HEK293 (cell line): ENCODE results near the gene COIL.

ENCODE experiments used
- CTCF ChIA-PET: fragments of 350-600 bp; formaldehyde crosslinking; extraction: SDS; loops from one replicate; lab custom pipeline; 2021; ENCODE audit warnings: antibody characterized with exemption; lab: Yijun Ruan, JAX
- POLR2A ChIA-PET: fragments of 300-600 bp; formaldehyde crosslinking; extraction: SDS; loops from one replicate; lab custom pipeline; 2020; ENCODE audit warnings: antibody characterized with exemption, inconsistent platforms; lab: Yijun Ruan, JAX
- H3K27ac ChIP-seq: fragments of 200-500 bp; sonication (Bioruptor generic); 2 replicates; pipeline ENCODE4 v1.5.1; 2014; ENCODE audit warnings: low read depth, low read length, control low read depth, inconsistent platforms; ENCODE audit errors: extremely low read depth
- H3K36me3 ChIP-seq, 2 experiments: fragments of 200-500 bp in 1 of 2; sonication (Bioruptor generic) in 1 of 2; 1 replicate in 1 of 2; 2 replicates in 1 of 2; pipeline ENCODE4 v1.5.1; 2014 to 2017; ENCODE audit warnings: inconsistent platforms in 2 of 2, low read length in 2 of 2; ENCODE audit not compliant: control insufficient read depth in 2 of 2, insufficient read depth in 1 of 2
- H3K4me1 ChIP-seq: fragments of 200-500 bp; sonication (Bioruptor generic); 2 replicates; pipeline ENCODE4 v1.5.1; 2014; ENCODE audit warnings: mild to moderate bottlenecking, low read length, inconsistent platforms; ENCODE audit not compliant: control insufficient read depth, insufficient read depth
- H3K4me3 ChIP-seq: 2 replicates; pipeline ENCODE4 v1.5.1; 2011; ENCODE audit warnings: low read depth, mild to moderate bottlenecking, control low read depth, low read length, moderate library complexity
- H3K9me3 ChIP-seq: fragments of 200-500 bp; sonication (Bioruptor generic); 2 replicates; pipeline ENCODE4 v1.5.1; 2014; ENCODE audit warnings: low read depth, low read length, inconsistent platforms; ENCODE audit not compliant: control insufficient read depth, insufficient read depth
- EGR2 ChIP-seq: fragments of 450-650 bp; formaldehyde crosslinking; IDR thresholded peaks from 2 replicates; pipeline ENCODE4 v1.5.1; 2016; ENCODE audit warnings: low read depth, missing biosample characterization, missing genetic modification characterization
- FEZF1 ChIP-seq: fragments of 450-650 bp; formaldehyde crosslinking; IDR thresholded peaks from 2 replicates; pipeline ENCODE4 v1.5.1; 2016; ENCODE audit warnings: missing biosample characterization, missing genetic modification characterization
- GLI2 ChIP-seq: fragments of 450-650 bp; formaldehyde crosslinking; IDR thresholded peaks from 2 replicates; pipeline ENCODE4; 2017; ENCODE audit warnings: missing biosample characterization, missing genetic modification characterization, low read depth, borderline replicate concordance
- HOXA7 ChIP-seq: sonication (generic); formaldehyde crosslinking; IDR thresholded peaks from 2 replicates; pipeline ENCODE4 v1.8.1; 2022; ENCODE audit warnings: missing genetic modification reagents, borderline replicate concordance
- OSR2 ChIP-seq: fragments of 450-650 bp; formaldehyde crosslinking; IDR thresholded peaks from 2 replicates; pipeline ENCODE4 v1.5.1; 2016; ENCODE audit warnings: missing biosample characterization, missing genetic modification characterization
- ZNF121 ChIP-seq: fragments of 450-650 bp; formaldehyde crosslinking; IDR thresholded peaks from 2 replicates; pipeline ENCODE4 v1.5.1; 2016; ENCODE audit warnings: missing biosample characterization, missing genetic modification characterization
- ZNF155 ChIP-seq: fragments of 450-650 bp; formaldehyde crosslinking; IDR thresholded peaks from 2 replicates; pipeline ENCODE4 v1.5.1; 2016; ENCODE audit warnings: missing biosample characterization, missing genetic modification characterization
- ZNF157 ChIP-seq: fragments of 450-650 bp; formaldehyde crosslinking; IDR thresholded peaks from 2 replicates; pipeline ENCODE4 v1.5.1; 2016; ENCODE audit warnings: missing biosample characterization, missing genetic modification characterization
- ZNF302 ChIP-seq: fragments of 450-650 bp; formaldehyde crosslinking; IDR thresholded peaks from 2 replicates; pipeline ENCODE4 v1.5.1; 2016; ENCODE audit warnings: missing biosample characterization, missing genetic modification characterization, low read depth
- ZNF426 ChIP-seq: fragments of 450-650 bp; formaldehyde crosslinking; IDR thresholded peaks from 2 replicates; pipeline ENCODE4 v1.5.1; 2017; ENCODE audit warnings: missing biosample characterization, missing genetic modification characterization, mild to moderate bottlenecking, inconsistent platforms, moderate library complexity
- ZNF529 ChIP-seq: fragments of 450-650 bp; formaldehyde crosslinking; IDR thresholded peaks from 2 replicates; pipeline ENCODE4 v1.5.1; 2017; ENCODE audit warnings: missing genetic modification characterization, missing biosample characterization; ENCODE audit not compliant: insufficient replicate concordance
- ZNF555 ChIP-seq: fragments of 450-650 bp; formaldehyde crosslinking; conservative IDR thresholded peaks from 2 replicates; pipeline ENCODE4 v1.5.1; 2017; ENCODE audit warnings: missing biosample characterization, mild to moderate bottlenecking, missing genetic modification characterization, inconsistent platforms
- ZNF571 ChIP-seq: fragments of 450-650 bp; formaldehyde crosslinking; IDR thresholded peaks from 2 replicates; pipeline ENCODE4 v1.5.0; 2017; ENCODE audit warnings: missing biosample characterization, missing genetic modification characterization
- ZNF610 ChIP-seq: fragments of 450-650 bp; formaldehyde crosslinking; IDR thresholded peaks from 2 replicates; pipeline ENCODE4 v1.5.1; 2016; ENCODE audit warnings: missing biosample characterization, missing genetic modification characterization, borderline replicate concordance
- ZNF777 ChIP-seq: fragments of 450-650 bp; formaldehyde crosslinking; IDR thresholded peaks from 2 replicates; pipeline ENCODE4 v1.5.1; 2017; ENCODE audit warnings: missing biosample characterization, missing genetic modification characterization, borderline replicate concordance
- TF ChIP-seq, protein P1 (sequence below): fragments of 450-650 bp; formaldehyde crosslinking; IDR thresholded peaks from 2 replicates; pipeline ENCODE4 v1.5.1; 2016; ENCODE audit warnings: missing biosample characterization, missing genetic modification characterization
- TF ChIP-seq, protein P2 (sequence below): fragments of 450-650 bp; formaldehyde crosslinking; IDR thresholded peaks from 2 replicates; pipeline ENCODE4 v1.5.1; 2017; ENCODE audit warnings: missing biosample characterization, missing genetic modification characterization
- TF ChIP-seq, protein P3 (sequence below): sonication (generic); formaldehyde crosslinking; IDR thresholded peaks from 2 replicates; pipeline ENCODE4 v1.8.1; 2022; ENCODE audit warnings: mild to moderate bottlenecking, moderate library complexity, missing genetic modification reagents
- TF ChIP-seq, protein P4 (sequence below): fragments of 450-650 bp; formaldehyde crosslinking; IDR thresholded peaks from 2 replicates; pipeline ENCODE4 v1.5.0; 2017; ENCODE audit warnings: missing biosample characterization, missing genetic modification characterization, borderline replicate concordance
- TF ChIP-seq, protein P5 (sequence below): fragments of 450-650 bp; formaldehyde crosslinking; IDR thresholded peaks from 2 replicates; pipeline ENCODE4 v1.5.1; 2016; ENCODE audit warnings: missing biosample characterization, missing genetic modification characterization, low read depth
- TF ChIP-seq, protein P6 (sequence below): fragments of 450-650 bp; formaldehyde crosslinking; IDR thresholded peaks from 2 replicates; pipeline ENCODE4 v1.5.1; 2016; ENCODE audit warnings: missing biosample characterization, missing genetic modification characterization

COIL gene

DNA sequence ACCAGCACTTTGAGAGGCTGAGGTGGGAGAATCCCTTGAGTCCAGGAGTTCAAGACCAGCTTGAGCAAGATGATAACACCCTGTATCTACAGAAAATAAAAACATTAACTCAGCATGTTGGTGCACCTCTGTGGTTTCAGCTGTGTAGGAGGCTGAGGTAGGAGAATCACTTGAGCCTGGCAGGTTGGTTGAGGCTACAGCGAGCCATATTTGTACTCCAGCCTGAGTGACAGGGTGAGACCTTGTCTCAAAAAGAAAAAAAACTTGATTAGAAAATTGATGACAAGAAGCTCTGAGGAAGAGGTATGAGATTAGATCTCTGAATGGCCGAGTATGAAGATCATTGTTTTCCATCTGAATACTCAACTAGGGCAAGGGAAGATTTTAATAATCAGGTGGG is 48.1 kb upstream of the COIL start:
- H3K4me1 ChIP-seq, result no peaks in the 10 kb centered on the region
- no peak for TF ChIP-seq OSR2 (tag by site-specific recombination)
- TF ChIP-seq ZNF571 (tag by site-specific recombination), result no peak
- TF ChIP-seq, protein P1, sequence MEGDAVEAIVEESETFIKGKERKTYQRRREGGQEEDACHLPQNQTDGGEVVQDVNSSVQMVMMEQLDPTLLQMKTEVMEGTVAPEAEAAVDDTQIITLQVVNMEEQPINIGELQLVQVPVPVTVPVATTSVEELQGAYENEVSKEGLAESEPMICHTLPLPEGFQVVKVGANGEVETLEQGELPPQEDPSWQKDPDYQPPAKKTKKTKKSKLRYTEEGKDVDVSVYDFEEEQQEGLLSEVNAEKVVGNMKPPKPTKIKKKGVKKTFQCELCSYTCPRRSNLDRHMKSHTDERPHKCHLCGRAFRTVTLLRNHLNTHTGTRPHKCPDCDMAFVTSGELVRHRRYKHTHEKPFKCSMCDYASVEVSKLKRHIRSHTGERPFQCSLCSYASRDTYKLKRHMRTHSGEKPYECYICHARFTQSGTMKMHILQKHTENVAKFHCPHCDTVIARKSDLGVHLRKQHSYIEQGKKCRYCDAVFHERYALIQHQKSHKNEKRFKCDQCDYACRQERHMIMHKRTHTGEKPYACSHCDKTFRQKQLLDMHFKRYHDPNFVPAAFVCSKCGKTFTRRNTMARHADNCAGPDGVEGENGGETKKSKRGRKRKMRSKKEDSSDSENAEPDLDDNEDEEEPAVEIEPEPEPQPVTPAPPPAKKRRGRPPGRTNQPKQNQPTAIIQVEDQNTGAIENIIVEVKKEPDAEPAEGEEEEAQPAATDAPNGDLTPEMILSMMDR (tag by site-specific recombination), result no peak
- no peak for TF ChIP-seq EGR2 (tag by site-specific recombination)
- no peak for TF ChIP-seq ZNF529
- TF ChIP-seq ZNF610 (tag by site-specific recombination), result no peak
- TF ChIP-seq HOXA7 (CRISPR knock-in tag), result no peak
- no peak for TF ChIP-seq ZNF121 (tag by site-specific recombination)
- TF ChIP-seq, protein P2, sequence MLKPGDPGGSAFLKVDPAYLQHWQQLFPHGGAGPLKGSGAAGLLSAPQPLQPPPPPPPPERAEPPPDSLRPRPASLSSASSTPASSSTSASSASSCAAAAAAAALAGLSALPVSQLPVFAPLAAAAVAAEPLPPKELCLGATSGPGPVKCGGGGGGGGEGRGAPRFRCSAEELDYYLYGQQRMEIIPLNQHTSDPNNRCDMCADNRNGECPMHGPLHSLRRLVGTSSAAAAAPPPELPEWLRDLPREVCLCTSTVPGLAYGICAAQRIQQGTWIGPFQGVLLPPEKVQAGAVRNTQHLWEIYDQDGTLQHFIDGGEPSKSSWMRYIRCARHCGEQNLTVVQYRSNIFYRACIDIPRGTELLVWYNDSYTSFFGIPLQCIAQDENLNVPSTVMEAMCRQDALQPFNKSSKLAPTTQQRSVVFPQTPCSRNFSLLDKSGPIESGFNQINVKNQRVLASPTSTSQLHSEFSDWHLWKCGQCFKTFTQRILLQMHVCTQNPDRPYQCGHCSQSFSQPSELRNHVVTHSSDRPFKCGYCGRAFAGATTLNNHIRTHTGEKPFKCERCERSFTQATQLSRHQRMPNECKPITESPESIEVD (tag by site-specific recombination), result no peak
- TF ChIP-seq, protein P3, sequence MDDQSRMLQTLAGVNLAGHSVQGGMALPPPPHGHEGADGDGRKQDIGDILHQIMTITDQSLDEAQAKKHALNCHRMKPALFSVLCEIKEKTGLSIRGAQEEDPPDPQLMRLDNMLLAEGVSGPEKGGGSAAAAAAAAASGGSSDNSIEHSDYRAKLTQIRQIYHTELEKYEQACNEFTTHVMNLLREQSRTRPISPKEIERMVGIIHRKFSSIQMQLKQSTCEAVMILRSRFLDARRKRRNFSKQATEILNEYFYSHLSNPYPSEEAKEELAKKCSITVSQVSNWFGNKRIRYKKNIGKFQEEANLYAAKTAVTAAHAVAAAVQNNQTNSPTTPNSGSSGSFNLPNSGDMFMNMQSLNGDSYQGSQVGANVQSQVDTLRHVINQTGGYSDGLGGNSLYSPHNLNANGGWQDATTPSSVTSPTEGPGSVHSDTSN (CRISPR knock-in tag), result no peak
- no peak for TF ChIP-seq ZNF155 (tag by site-specific recombination)
- TF ChIP-seq ZNF157 (tag by site-specific recombination), result no peak
- TF ChIP-seq, all 188 proteins: peak for 0
- Histone ChIP-seq H3K9me3 (no peaks in the 10 kb centered on the region), H3K27ac (no peak overlapping the region), H3K4me3 (no peak overlapping the region), H3K36me3 (peaks cover 0 to 11% of the 10 kb centered on the region in 2 experiments; a peak in 1 of 3 replicates)
- POLR2A ChIA-PET, result no interaction called here
- CTCF ChIA-PET, result interaction anchor here (0.8 to 2.2 kb wide), 3 partner anchors 11 to 43 kb away, joined by 3 to 26 read pairs (median 6); no protein-coding TSS in a partner anchor

DNA sequence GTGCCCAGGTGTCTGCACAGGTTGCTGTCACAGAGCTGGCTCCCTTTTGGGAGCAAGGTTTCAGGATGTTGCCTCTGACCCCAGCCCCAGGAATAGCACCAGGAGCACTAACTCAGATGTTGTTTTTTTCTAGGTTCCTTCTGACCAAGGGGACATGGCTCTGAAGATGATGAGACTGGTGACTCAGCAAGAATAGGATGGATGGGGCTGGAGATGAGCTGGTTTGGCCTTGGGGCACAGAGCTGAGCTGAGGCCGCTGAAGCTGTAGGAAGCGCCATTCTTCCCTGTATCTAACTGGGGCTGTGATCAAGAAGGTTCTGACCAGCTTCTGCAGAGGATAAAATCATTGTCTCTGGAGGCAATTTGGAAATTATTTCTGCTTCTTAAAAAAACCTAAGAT is 45.2 kb upstream of the COIL start:
- H3K4me3 ChIP-seq, result no peak overlapping the region
- peaks cover 4 to 36% of the 10 kb centered on the region in 2 experiments; a peak in 2 of 3 replicates for H3K36me3 ChIP-seq
- TF ChIP-seq, protein P4, sequence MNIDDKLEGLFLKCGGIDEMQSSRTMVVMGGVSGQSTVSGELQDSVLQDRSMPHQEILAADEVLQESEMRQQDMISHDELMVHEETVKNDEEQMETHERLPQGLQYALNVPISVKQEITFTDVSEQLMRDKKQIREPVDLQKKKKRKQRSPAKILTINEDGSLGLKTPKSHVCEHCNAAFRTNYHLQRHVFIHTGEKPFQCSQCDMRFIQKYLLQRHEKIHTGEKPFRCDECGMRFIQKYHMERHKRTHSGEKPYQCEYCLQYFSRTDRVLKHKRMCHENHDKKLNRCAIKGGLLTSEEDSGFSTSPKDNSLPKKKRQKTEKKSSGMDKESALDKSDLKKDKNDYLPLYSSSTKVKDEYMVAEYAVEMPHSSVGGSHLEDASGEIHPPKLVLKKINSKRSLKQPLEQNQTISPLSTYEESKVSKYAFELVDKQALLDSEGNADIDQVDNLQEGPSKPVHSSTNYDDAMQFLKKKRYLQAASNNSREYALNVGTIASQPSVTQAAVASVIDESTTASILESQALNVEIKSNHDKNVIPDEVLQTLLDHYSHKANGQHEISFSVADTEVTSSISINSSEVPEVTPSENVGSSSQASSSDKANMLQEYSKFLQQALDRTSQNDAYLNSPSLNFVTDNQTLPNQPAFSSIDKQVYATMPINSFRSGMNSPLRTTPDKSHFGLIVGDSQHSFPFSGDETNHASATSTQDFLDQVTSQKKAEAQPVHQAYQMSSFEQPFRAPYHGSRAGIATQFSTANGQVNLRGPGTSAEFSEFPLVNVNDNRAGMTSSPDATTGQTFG, result no peak
- TF ChIP-seq, protein P5, sequence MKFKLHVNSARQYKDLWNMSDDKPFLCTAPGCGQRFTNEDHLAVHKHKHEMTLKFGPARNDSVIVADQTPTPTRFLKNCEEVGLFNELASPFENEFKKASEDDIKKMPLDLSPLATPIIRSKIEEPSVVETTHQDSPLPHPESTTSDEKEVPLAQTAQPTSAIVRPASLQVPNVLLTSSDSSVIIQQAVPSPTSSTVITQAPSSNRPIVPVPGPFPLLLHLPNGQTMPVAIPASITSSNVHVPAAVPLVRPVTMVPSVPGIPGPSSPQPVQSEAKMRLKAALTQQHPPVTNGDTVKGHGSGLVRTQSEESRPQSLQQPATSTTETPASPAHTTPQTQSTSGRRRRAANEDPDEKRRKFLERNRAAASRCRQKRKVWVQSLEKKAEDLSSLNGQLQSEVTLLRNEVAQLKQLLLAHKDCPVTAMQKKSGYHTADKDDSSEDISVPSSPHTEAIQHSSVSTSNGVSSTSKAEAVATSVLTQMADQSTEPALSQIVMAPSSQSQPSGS (tag by site-specific recombination), result no peak
- TF ChIP-seq FEZF1 (tag by site-specific recombination) (no peak), ZNF777 (tag by site-specific recombination) (no peak), ZNF302 (tag by site-specific recombination) (no peak), ZNF555 (tag by site-specific recombination) (no peak), GLI2 (tag by site-specific recombination) (no peak), ZNF426 (tag by site-specific recombination) (no peak)
- TF ChIP-seq, protein P6, sequence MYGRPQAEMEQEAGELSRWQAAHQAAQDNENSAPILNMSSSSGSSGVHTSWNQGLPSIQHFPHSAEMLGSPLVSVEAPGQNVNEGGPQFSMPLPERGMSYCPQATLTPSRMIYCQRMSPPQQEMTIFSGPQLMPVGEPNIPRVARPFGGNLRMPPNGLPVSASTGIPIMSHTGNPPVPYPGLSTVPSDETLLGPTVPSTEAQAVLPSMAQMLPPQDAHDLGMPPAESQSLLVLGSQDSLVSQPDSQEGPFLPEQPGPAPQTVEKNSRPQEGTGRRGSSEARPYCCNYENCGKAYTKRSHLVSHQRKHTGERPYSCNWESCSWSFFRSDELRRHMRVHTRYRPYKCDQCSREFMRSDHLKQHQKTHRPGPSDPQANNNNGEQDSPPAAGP (tag by site-specific recombination), result no peak
- no peaks in the 10 kb centered on the region for H3K4me1 ChIP-seq
- H3K27ac ChIP-seq, result no peak overlapping the region
- CTCF ChIA-PET, result interaction anchor here (1.5 to 1.9 kb wide), 2 partner anchors 8 to 18 kb away, joined by 4 read pairs; no protein-coding TSS in a partner anchor
- POLR2A ChIA-PET, result no interaction called here
- H3K9me3 ChIP-seq, result no peaks in the 10 kb centered on the region
